H1 (cell line): Measurements from ENCODE around the gene SBNO2. TPM values are rescaled to one million over a fixed set of nuclear protein-coding genes. Genes with fewer than 3 reads are reported as not detected.

Experiments
- CTCF ChIA-PET: fragments of 300-600 bp; sonication (Branson Sonifier 250); formaldehyde crosslinking; loops from one replicate; lab custom pipeline; 2021; ENCODE audit not compliant: partially characterized antibody; lab: Charles Lee
- POLR2A ChIA-PET: fragments of 300-600 bp; sonication (Branson Sonifier 250); formaldehyde crosslinking; loops from one replicate; lab custom pipeline; 2021; ENCODE audit warnings: inconsistent platforms; ENCODE audit not compliant: partially characterized antibody; lab: Charles Lee
- DNase-seq, 2 experiments: peaks; one replicate each; pipeline versions ENCODE4 v3.0.0 to v3.0.0-alpha.2; 2010 to 2022; ENCODE audit warnings: low spot score in 2 of 2, low read depth in 1 of 2, mixed read lengths in 1 of 2
- FAIRE-seq: peaks from 2 replicates; lab custom pipeline; 2011; peaks lifted over from hg19 to GRCh38; lab: Jason Lieb, UNC
- H2AFZ ChIP-seq: 2 replicates; pipeline ENCODE4 v1.8.1; 2012; ENCODE audit warnings: low read length, inconsistent platforms
- H2AK5ac ChIP-seq: 2 replicates; pipeline ENCODE4 v1.6.1; 2013; ENCODE audit warnings: low read depth, low read length
- H2BK120ac ChIP-seq: replicated peaks from 2 replicates; pipeline ENCODE3; 2013; ENCODE audit warnings: low read depth, low read length, inconsistent platforms
- H2BK12ac ChIP-seq: 2 replicates; pipeline ENCODE4 v1.6.1; 2013; ENCODE audit warnings: low read depth, low read length
- H2BK15ac ChIP-seq: 2 replicates; pipeline ENCODE4 v1.6.1; 2013; ENCODE audit warnings: low read length
- H2BK20ac ChIP-seq: 2 replicates; pipeline ENCODE4 v1.6.1; 2013; ENCODE audit warnings: low read length
- H2BK5ac ChIP-seq: 2 replicates; pipeline ENCODE4 v1.6.1; 2013; ENCODE audit warnings: low read depth, low read length
- H3K14ac ChIP-seq: 2 replicates; pipeline ENCODE4 v1.6.1; 2013; ENCODE audit warnings: inconsistent platforms; ENCODE audit not compliant: insufficient read length
- H3K18ac ChIP-seq: 2 replicates; pipeline ENCODE4 v1.6.1; 2013; ENCODE audit warnings: low read length; ENCODE audit errors: extremely low read depth
- H3K23ac ChIP-seq: 2 replicates; pipeline ENCODE4 v1.6.1; 2013; ENCODE audit warnings: inconsistent platforms; ENCODE audit not compliant: insufficient read length
- H3K23me2 ChIP-seq: 2 replicates; pipeline ENCODE4 v1.6.1; 2013; ENCODE audit warnings: low read depth, low read length
- H3K27ac ChIP-seq: 2 replicates; pipeline ENCODE4 v1.6.1; 2011; ENCODE audit warnings: low read depth, low read length, inconsistent platforms
- H3K27me3 ChIP-seq, 4 experiments: replicated peaks in 1 of 4; 1 replicate in 1 of 4; 2 replicates in 3 of 4; pipeline versions ENCODE4 v1.6.1 to v1.8.1; 2011 to 2013; ENCODE audit warnings: low read length in 3 of 4, mild to moderate bottlenecking in 3 of 4, inconsistent platforms in 2 of 4, mixed read lengths in 2 of 4, moderate library complexity in 1 of 4; ENCODE audit not compliant: control insufficient read depth in 3 of 4, insufficient read depth in 3 of 4; ENCODE audit errors: extremely low read depth in 1 of 4
- H3K36me3 ChIP-seq, 4 experiments: 2 replicates each; pipeline versions ENCODE4 v1.6.1 to v1.8.1; 2011 to 2013; ENCODE audit warnings: mild to moderate bottlenecking in 4 of 4, low read length in 3 of 4, moderate library complexity in 2 of 4, control low read depth in 1 of 4, inconsistent platforms in 1 of 4; ENCODE audit not compliant: insufficient read depth in 4 of 4, control insufficient read depth in 2 of 4
- H3K4ac ChIP-seq: replicated peaks from 2 replicates; pipeline ENCODE3; 2013; ENCODE audit warnings: low read length, low read depth, mixed read lengths, inconsistent platforms; ENCODE audit not compliant: insufficient read length
- H3K4me1 ChIP-seq, 4 experiments: replicated peaks in 1 of 4; 1 replicate in 1 of 4; 2 replicates in 3 of 4; pipeline versions ENCODE4 v1.6.1 to v1.8.1; 2011 to 2013; ENCODE audit warnings: low read length in 3 of 4, inconsistent platforms in 2 of 4, mixed read lengths in 1 of 4; ENCODE audit not compliant: insufficient read depth in 4 of 4, control insufficient read depth in 3 of 4
- H3K4me2 ChIP-seq, 2 experiments: 2 replicates each; pipeline versions ENCODE4 v1.6.1 to v1.8.1; 2011 to 2013; ENCODE audit warnings: low read depth in 2 of 2, low read length in 2 of 2, control low read depth in 1 of 2, inconsistent platforms in 1 of 2, mild to moderate bottlenecking in 1 of 2; ENCODE audit not compliant: insufficient read depth in 1 of 2
- H3K4me3 ChIP-seq, 4 experiments: fragments of 200-600, 300-600 bp in 1 of 4; sonication (generic), shearing (Covaris generic), sonication (Bioruptor Twin) in 1 of 4; 2 replicates each; pipeline versions ENCODE4 v1.5.1 to v1.8.1; 2011 to 2016; ENCODE audit warnings: low read length in 4 of 4, low read depth in 3 of 4, control low read depth in 2 of 4, inconsistent platforms in 2 of 4, mild to moderate bottlenecking in 2 of 4, mixed read lengths in 1 of 4, moderate library complexity in 1 of 4; ENCODE audit not compliant: insufficient read depth in 2 of 4; ENCODE audit errors: extremely low read depth in 1 of 4
- H3K56ac ChIP-seq: replicated peaks from 2 replicates; pipeline ENCODE3; 2013; ENCODE audit warnings: low read depth, mild to moderate bottlenecking, mixed read lengths, low read length, inconsistent platforms; ENCODE audit not compliant: insufficient read length
- H3K79me1 ChIP-seq: 2 replicates; pipeline ENCODE4 v1.6.1; 2013; ENCODE audit warnings: low read depth, low read length, control low read depth
- H3K79me2 ChIP-seq, 2 experiments: 2 replicates each; pipeline versions ENCODE4 v1.6.1 to v1.8.1; 2012 to 2013; ENCODE audit warnings: low read length in 2 of 2, mild to moderate bottlenecking in 2 of 2, inconsistent platforms in 1 of 2; ENCODE audit not compliant: insufficient read depth in 2 of 2, control insufficient read depth in 1 of 2
- H3K9ac ChIP-seq, 4 experiments: replicated peaks in 1 of 4; 1 replicate in 1 of 4; 2 replicates in 3 of 4; pipeline versions ENCODE4 v1.6.1 to v1.8.1; 2011 to 2013; ENCODE audit warnings: low read depth in 3 of 4, low read length in 3 of 4, control low read depth in 2 of 4, mild to moderate bottlenecking in 2 of 4, moderate library complexity in 2 of 4, inconsistent platforms in 1 of 4; ENCODE audit errors: extremely low read depth in 1 of 4
- H3K9me3 ChIP-seq, 2 experiments: 2 replicates each; pipeline versions ENCODE4 v1.6.1 to v1.8.1; 2012 to 2013; ENCODE audit warnings: mild to moderate bottlenecking in 2 of 2, moderate library complexity in 2 of 2, control low read depth in 1 of 2, inconsistent platforms in 1 of 2, low read depth in 1 of 2, low read length in 1 of 2, mixed read lengths in 1 of 2; ENCODE audit not compliant: insufficient read depth in 2 of 2
- H4K20me1 ChIP-seq, 2 experiments: replicated peaks in 1 of 2; 2 replicates each; pipeline versions ENCODE3 to v1.8.1; 2011 to 2013; ENCODE audit warnings: inconsistent platforms in 2 of 2, low read length in 2 of 2, mild to moderate bottlenecking in 1 of 2; ENCODE audit not compliant: insufficient read depth in 2 of 2, control insufficient read depth in 1 of 2
- H4K5ac ChIP-seq: 2 replicates; pipeline ENCODE4 v1.6.1; 2013; ENCODE audit warnings: low read length, low read depth, mixed read lengths, inconsistent platforms; ENCODE audit not compliant: insufficient read length
- H4K8ac ChIP-seq: 2 replicates; pipeline ENCODE4 v1.8.0; 2013; ENCODE audit warnings: mild to moderate bottlenecking, moderate library complexity, low read length, inconsistent platforms; ENCODE audit not compliant: insufficient read depth; ENCODE audit errors: extremely low read depth
- H4K91ac ChIP-seq: replicated peaks from 2 replicates; pipeline ENCODE3; 2013; ENCODE audit warnings: low read length, mixed read lengths, inconsistent platforms; ENCODE audit not compliant: insufficient read length
- ASH2L ChIP-seq: fragments of 200-600, 300-600 bp; sonication (generic); IDR thresholded peaks from one replicate; pipeline ENCODE4 v1.7.1; 2017; ENCODE audit warnings: low read length
- ATF2 ChIP-seq: IDR thresholded peaks from 2 replicates; pipeline ENCODE4 v1.6.1; 2012; ENCODE audit warnings: low read length, inconsistent platforms
- KDM1A ChIP-seq: fragments of 200-600, 300-600 bp; sonication (generic); IDR thresholded peaks from 2 replicates; pipeline ENCODE4 v1.7.1; 2016; ENCODE audit warnings: mild to moderate bottlenecking, low read length, borderline replicate concordance
- SIN3A ChIP-seq, 2 experiments: IDR thresholded peaks in 1 of 2; conservative IDR thresholded peaks in 1 of 2; 2 replicates each; pipeline ENCODE4 v1.6.1; 2011 to 2012; ENCODE audit warnings: low read length in 2 of 2, improper control_type of control experiment in 1 of 2, low read depth in 1 of 2, mild to moderate bottlenecking in 1 of 2
- TAF1 ChIP-seq: IDR thresholded peaks from 2 replicates; pipeline ENCODE4 v1.6.1; 2011; ENCODE audit warnings: mild to moderate bottlenecking, low read depth, low read length
- YY1 ChIP-seq: IDR thresholded peaks from 2 replicates; pipeline ENCODE4 v1.6.1; 2011; ENCODE audit warnings: low read depth, mild to moderate bottlenecking, low read length
- WGBS, 2 experiments: shearing (Covaris generic) in 1 of 2; methylation state at CpG; one replicate each; pipeline versions ENCODE4 v1.1.6 to v1.1.7; 2013 to 2015; ENCODE audit warnings: low lambda C conversion rate in 2 of 2, mixed read lengths in 2 of 2, inconsistent platforms in 1 of 2, low coverage in 1 of 2, missing lambda C conversion rate in 1 of 2; ENCODE audit not compliant: insufficient replicate concordance in 2 of 2, insufficient coverage in 1 of 2, insufficient read length in 1 of 2; ENCODE audit errors: extremely low coverage in 1 of 2, missing lambda C conversion rate in 1 of 2; 5-methylcytosine and 5-hydroxymethylcytosine counted together
- polyA plus RNA-seq, 7 experiments: library from polyadenylated mRNA; depleted of rRNA in 3 of 7; stranded (reverse) in 5 of 7; unstranded in 2 of 7; fragments of >200 nt in 5 of 7; fragments of 200-250 nt in 2 of 7; gene quantifications; 1 replicate in 5 of 7; 2 replicates in 1 of 7; 4 replicates in 1 of 7; pipeline versions ENCODE4 v1.2.1 to v1.2.3, GENCODE V29; 2011 to 2013; ENCODE audit warnings: missing spikeins in 2 of 7, mixed read lengths in 2 of 7
- total RNA-seq: library from RNA; stranded (reverse); fragmentation: NEBNext Ultra II Directional; extraction: Animal tissue kit (Norgen Biotek cat#: 25700); gene quantifications from 2 replicates; pipeline ENCODE4 v1.2.1, GENCODE V29; 2021
- TF ChIP-seq, protein P1 (sequence below), 3 experiments: IDR thresholded peaks; 1 replicate in 2 of 3; 2 replicates in 1 of 3; pipeline versions ENCODE4 v1.5.1 to v1.6.1; 2011; ENCODE audit warnings: low read length in 3 of 3, mild to moderate bottlenecking in 3 of 3, inconsistent platforms in 2 of 3, low read depth in 1 of 3, moderate library complexity in 1 of 3; ENCODE audit not compliant: insufficient read depth in 1 of 3; ENCODE audit errors: control extremely low read depth in 1 of 3

The SBNO2 gene
- total and polyA plus RNA-seq, 2 of the 8 experiments (the other 6 are each of a cell fraction or from before 2014, with no cell fraction given): 12.2 to 31.4 TPM

GRCh38 chr19:1206150-1206863 is 32.2 kb upstream of the SBNO2 start:
- POLR2A ChIA-PET: interaction anchor here (0.8 to 1.3 kb wide), 4 partner anchors 16 to 180 kb away, joined by 3 to 4 read pairs (median 3); partner anchors contain the start of gene CNN2
- Histone ChIP-seq H3K9ac (peak overlapping the region; percentile 36 to 95 (median 63); a peak in 4 of 7 replicates), H3K14ac (no peak overlapping the region), H4K5ac (no peak overlapping the region), H3K79me1 (peaks cover 16% of the 10 kb centered on the region), H2BK120ac (no peak overlapping the region), H3K56ac (no peak overlapping the region), H4K8ac (no peak overlapping the region), H3K79me2 (peaks cover 14 to 51% of the 10 kb centered on the region in 2 experiments; a peak in 3 of 4 replicates), H3K9me3 (no peaks in the 10 kb centered on the region), H3K23ac (no peak overlapping the region), H3K23me2 (peaks cover 14% of the 10 kb centered on the region), H3K36me3 (peaks cover 0 to 5% (median 0%) of the 10 kb centered on the region in 4 experiments; a peak in 2 of 8 replicates), H2BK5ac (no peak overlapping the region), H3K4ac (no peak overlapping the region), H3K4me2 (peak overlapping the region; percentile 93 to 100), H3K4me3 (peak overlapping the region; percentile 66 to 86 (median 76)), H4K20me1 (peaks cover 12 to 15% of the 10 kb centered on the region in 2 experiments), H4K91ac (no peak overlapping the region), H3K4me1 (peaks cover 0 to 18% (median 14%) of the 10 kb centered on the region in 4 experiments; a peak in 6 of 7 replicates), H2BK12ac (no peak overlapping the region), H3K27ac (no peak overlapping the region; the same call in 1 of the 2 replicates), H2BK15ac (no peak overlapping the region), H3K18ac (no peak overlapping the region), H2AK5ac (no peak overlapping the region), H2BK20ac (no peak overlapping the region), H2AFZ (no peak overlapping the region), H3K27me3 (no peaks in the 10 kb centered on the region)
- DNase-seq (no peak), FAIRE-seq (no peak)
- WGBS, 2 experiments: 3% methylated on average over 56 of the region's 78 CpGs; no CpG with 5 or more reads in 1 of the 2 experiments
- CTCF ChIA-PET: interaction anchor here (0.6 kb wide), 2 partner anchors 346 to 813 kb away, joined by 3 to 4 read pairs; no protein-coding TSS in a partner anchor
- TF ChIP-seq, protein P1, sequence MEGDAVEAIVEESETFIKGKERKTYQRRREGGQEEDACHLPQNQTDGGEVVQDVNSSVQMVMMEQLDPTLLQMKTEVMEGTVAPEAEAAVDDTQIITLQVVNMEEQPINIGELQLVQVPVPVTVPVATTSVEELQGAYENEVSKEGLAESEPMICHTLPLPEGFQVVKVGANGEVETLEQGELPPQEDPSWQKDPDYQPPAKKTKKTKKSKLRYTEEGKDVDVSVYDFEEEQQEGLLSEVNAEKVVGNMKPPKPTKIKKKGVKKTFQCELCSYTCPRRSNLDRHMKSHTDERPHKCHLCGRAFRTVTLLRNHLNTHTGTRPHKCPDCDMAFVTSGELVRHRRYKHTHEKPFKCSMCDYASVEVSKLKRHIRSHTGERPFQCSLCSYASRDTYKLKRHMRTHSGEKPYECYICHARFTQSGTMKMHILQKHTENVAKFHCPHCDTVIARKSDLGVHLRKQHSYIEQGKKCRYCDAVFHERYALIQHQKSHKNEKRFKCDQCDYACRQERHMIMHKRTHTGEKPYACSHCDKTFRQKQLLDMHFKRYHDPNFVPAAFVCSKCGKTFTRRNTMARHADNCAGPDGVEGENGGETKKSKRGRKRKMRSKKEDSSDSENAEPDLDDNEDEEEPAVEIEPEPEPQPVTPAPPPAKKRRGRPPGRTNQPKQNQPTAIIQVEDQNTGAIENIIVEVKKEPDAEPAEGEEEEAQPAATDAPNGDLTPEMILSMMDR (IDR thresholded peaks at IDR 0.05; ENCODE audit: control extremely low read depth in 1 of 3, insufficient read depth in 1 of 3, low read depth in 1 of 3, low read length in 3 of 3): no peak
- TF ChIP-seq ASH2L: no peak
- TF ChIP-seq ATF2: no peak
- no peak for TF ChIP-seq YY1
- no peak for TF ChIP-seq TAF1
- no peak for TF ChIP-seq SIN3A (conservative IDR thresholded peaks at IDR 0.05 in 1 of 2, IDR thresholded peaks at IDR 0.05 in 1 of 2; ENCODE audit: low read depth in 1 of 2, low read length in 2 of 2)
- no peak for TF ChIP-seq KDM1A
